A673 (cell line): Measurements from ENCODE around the gene ELK3. TPM values are rescaled to one million over a fixed set of nuclear protein-coding genes. Genes with fewer than 3 reads are reported as not detected.

Experiments
- BruUV-seq: library from RNA; stranded (reverse); fragments of 400-500 nt; replicated peaks from 2 replicates; lab custom pipeline; 2021; lab: Mats Ljungman, UMichigan
- CTCF ChIA-PET: fragments of 300-600 bp; sonication (Branson Sonifier 250); formaldehyde crosslinking; loops from one replicate; lab custom pipeline; 2022; ENCODE audit warnings: antibody characterized with exemption; lab: Charles Lee
- POLR2A ChIA-PET: fragments of 300-600 bp; sonication (Branson Sonifier 250); formaldehyde crosslinking; loops from one replicate; lab custom pipeline; 2022; ENCODE audit warnings: antibody characterized with exemption; ENCODE audit not compliant: low non-redundant PET; lab: Charles Lee
- DNase-seq: peaks from one replicate; pipeline ENCODE4 v3.0.0-alpha.2; 2015; ENCODE audit warnings: low spot score
- H3K27ac ChIP-seq: fragments of 200-600 bp; sonication (generic); 2 replicates; pipeline ENCODE4 v1.5.1; 2016; ENCODE audit warnings: mixed run types, low read depth, mild to moderate bottlenecking, mixed read lengths, antibody characterized with exemption, low read length; ENCODE audit not compliant: poor library complexity, severe bottlenecking
- H3K27me3 ChIP-seq: fragments of 200-600 bp; sonication (generic); replicated peaks from 2 replicates; pipeline ENCODE4 v1.6.1; 2017; ENCODE audit warnings: mixed run types, low read depth, mild to moderate bottlenecking, mixed read lengths, antibody characterized with exemption, low read length; ENCODE audit not compliant: insufficient read depth, poor library complexity
- H3K36me3 ChIP-seq: fragments of 200-600 bp; sonication (generic); 2 replicates; pipeline ENCODE4 v1.6.1; 2016; ENCODE audit warnings: mixed run types, mild to moderate bottlenecking, mixed read lengths, antibody characterized with exemption, low read length; ENCODE audit not compliant: insufficient read depth, poor library complexity, severe bottlenecking
- H3K4me1 ChIP-seq: fragments of 200-600 bp; sonication (generic); 2 replicates; pipeline ENCODE4 v1.6.1; 2017; ENCODE audit warnings: mixed run types, mild to moderate bottlenecking, mixed read lengths, antibody characterized with exemption, low read length; ENCODE audit not compliant: insufficient read depth, poor library complexity, severe bottlenecking
- H3K4me3 ChIP-seq: fragments of 200-600 bp; sonication (generic); 2 replicates; pipeline ENCODE4 v1.5.1; 2016; ENCODE audit warnings: low read depth, mixed run types, mild to moderate bottlenecking, mixed read lengths, low read length; ENCODE audit not compliant: poor library complexity, severe bottlenecking
- H3K9me3 ChIP-seq: fragments of 200-600 bp; sonication (generic); 2 replicates; pipeline ENCODE4 v1.6.1; 2016; ENCODE audit warnings: mixed run types, low read depth, mild to moderate bottlenecking, mixed read lengths, antibody characterized with exemption, low read length; ENCODE audit not compliant: poor library complexity, severe bottlenecking
- CTCF ChIP-seq: fragments of 300-800, 200-600 bp; sonication (generic); conservative IDR thresholded peaks from 2 replicates; pipeline ENCODE4 v1.5.1; 2017; ENCODE audit warnings: low read depth, mild to moderate bottlenecking, antibody characterized with exemption, low read length, moderate library complexity, mixed read lengths
- EZH2 ChIP-seq: fragments of 200-600 bp; sonication (generic); IDR thresholded peaks from 2 replicates; pipeline ENCODE4 v1.6.1; 2017; ENCODE audit warnings: borderline replicate concordance, low read depth, mild to moderate bottlenecking, mixed read lengths, antibody characterized with exemption, low read length; ENCODE audit not compliant: poor library complexity, severe bottlenecking
- intact Hi-C: fragments of 100-400 bp; cut with micrococcal nuclease; formaldehyde crosslinking; loops from one replicate; pipeline ENCODE4 v1.10.0; 2022; ENCODE audit not compliant: unreplicated experiment
- total RNA-seq: library from RNA; stranded (reverse); gene quantifications from 2 replicates; pipeline ENCODE4 v1.2.3, GENCODE V29; 2021

Gene ELK3
- total RNA-seq, 1 experiment from 2014 or later = 62.1 TPM

GRCh38 chr12:96266238-96266637 lies 72.1 kb downstream of the ELK3 start:
- POLR2A ChIA-PET = no interaction called here
- Histone ChIP-seq H3K27me3 (no peaks in the 10 kb centered on the region), H3K9me3 (no peaks in the 10 kb centered on the region), H3K36me3 (peaks cover 41% of the 10 kb centered on the region), H3K4me1 (no peaks in the 10 kb centered on the region), H3K27ac (no peak overlapping the region), H3K4me3 (no peak overlapping the region)
- intact Hi-C loops = no loop called here
- no TSS peak for BruUV-seq
- TF ChIP-seq EZH2 (no peak), CTCF (no peak)
- no peak for DNase-seq
- CTCF ChIA-PET = no interaction called here

DNA sequence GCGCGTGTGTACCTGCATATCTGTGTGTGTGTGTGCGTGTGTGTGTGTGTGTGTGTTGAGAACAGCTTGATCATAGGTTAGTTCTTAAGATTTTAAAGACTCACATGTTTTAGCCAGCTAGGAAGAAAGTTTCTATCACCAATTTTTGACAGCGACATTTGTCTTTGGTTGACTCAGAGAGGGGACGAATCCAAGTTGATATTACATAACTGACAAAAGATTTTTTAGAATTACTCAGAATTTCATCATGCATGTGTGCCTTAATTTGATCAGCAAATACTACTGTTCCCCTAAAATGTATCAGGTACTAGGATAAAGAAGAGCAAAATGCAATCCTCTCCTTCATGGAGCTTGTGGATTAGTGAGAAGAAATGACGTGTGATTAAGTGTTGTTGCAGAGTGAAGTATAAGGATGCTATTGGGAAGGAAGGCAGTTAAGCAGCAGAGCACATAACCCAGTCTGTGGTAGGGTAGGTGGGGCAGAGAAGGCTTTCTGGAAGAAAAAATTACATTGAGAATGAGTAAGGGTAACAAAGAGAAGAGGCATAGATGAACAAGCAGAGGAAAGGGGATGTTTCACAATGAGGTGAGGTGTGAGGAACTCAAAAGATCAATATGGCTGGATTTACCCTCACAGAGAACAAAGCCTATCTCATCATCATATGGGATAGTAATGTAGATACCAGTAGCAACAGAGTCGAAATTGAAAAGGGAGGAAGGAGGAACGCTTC lies 77.5 kb downstream of the ELK3 start:
- TF ChIP-seq EZH2 (no peak), CTCF (no peak)
- H3K36me3 ChIP-seq = peaks cover 22% of the 10 kb centered on the region
- POLR2A ChIA-PET = no interaction called here
- no peaks in the 10 kb centered on the region for H3K9me3 ChIP-seq
- no peaks in the 10 kb centered on the region for H3K4me1 ChIP-seq
- CTCF ChIA-PET = no interaction called here
- H3K4me3 ChIP-seq = no peak overlapping the region
- H3K27me3 ChIP-seq = no peaks in the 10 kb centered on the region
- no peak overlapping the region for H3K27ac ChIP-seq
- no peak for DNase-seq
- no TSS peak for BruUV-seq
- intact Hi-C loops = no loop called here

DNA sequence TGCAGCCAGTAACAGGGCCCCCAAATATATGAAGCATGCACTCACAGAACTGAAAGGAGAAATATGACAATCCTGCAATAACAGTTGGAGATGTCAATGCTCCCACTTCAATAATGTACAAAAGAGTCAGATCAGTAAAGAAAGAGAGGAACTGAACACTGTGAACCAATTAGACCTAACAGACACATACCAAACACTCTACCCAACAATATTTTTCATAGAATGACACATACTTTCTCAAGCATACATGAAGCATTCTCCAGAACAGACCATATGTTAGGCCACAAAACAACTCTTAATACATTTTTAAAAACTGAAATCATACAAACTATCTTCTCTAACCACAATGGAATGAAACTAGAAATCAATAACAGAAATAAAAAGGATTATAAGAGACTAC lies 80.2 kb downstream of the ELK3 start:
- BruUV-seq = no TSS peak
- peaks cover 25% of the 10 kb centered on the region for H3K36me3 ChIP-seq
- POLR2A ChIA-PET = no interaction called here
- H3K27ac ChIP-seq = no peak overlapping the region
- H3K27me3 ChIP-seq = no peaks in the 10 kb centered on the region
- no peaks in the 10 kb centered on the region for H3K4me1 ChIP-seq
- no peak overlapping the region for H3K4me3 ChIP-seq
- no peaks in the 10 kb centered on the region for H3K9me3 ChIP-seq
- no peak for TF ChIP-seq EZH2
- TF ChIP-seq CTCF = no peak
- intact Hi-C loops = no loop called here
- CTCF ChIA-PET = no interaction called here
- DNase-seq = no peak
